ENCODE measurements around the gene DAB1.

Gene DAB1

GRCh38 chr1:56967355-56967754 lies 456.5 kb downstream of the DAB1 start:
- DNase-seq, result no peak

GRCh38 chr1:56966698-56966999 lies 457.2 kb downstream of the DAB1 start:
- no peak for DNase-seq

- no peak for DNase-seq
Observed at GRCh38 chr1:56965916-56966697, 457.8 kb downstream of the DAB1 start, which contains the start of gene C8B. C8B (minus strand) TSS chr1:56966015; CDS start chr1:56965948, 67 bp downstream.

GRCh38 chr1:56965191-56965590 lies 458.7 kb downstream of the DAB1 start:
- DNase-seq, result no peak

GRCh38 chr1:56964349-56965017 lies 459.4 kb downstream of the DAB1 start:
- no peak for DNase-seq

GRCh38 chr1:56963667-56964066 lies 460.2 kb downstream of the DAB1 start:
- no peak for DNase-seq

- DNase-seq, result no peak
Observed at GRCh38 chr1:56961426-56961825, 462.4 kb downstream of the DAB1 start.

GRCh38 chr1:56958526-56958925 lies 465.3 kb downstream of the DAB1 start:
- no peak for DNase-seq

GRCh38 chr1:56957931-56958330 lies 465.9 kb downstream of the DAB1 start:
- DNase-seq, result no peak

- DNase-seq, result no peak
Observed at GRCh38 chr1:56954664-56955063, 469.2 kb downstream of the DAB1 start.

- DNase-seq, result no peak
Observed at GRCh38 chr1:56953386-56953785, 470.5 kb downstream of the DAB1 start.

- DNase-seq, result no peak
Observed at GRCh38 chr1:56952501-56952900, 471.4 kb downstream of the DAB1 start.

- no peak for DNase-seq
Observed at GRCh38 chr1:56948403-56949023, 475.3 kb downstream of the DAB1 start.

All from SHP77 treated with DMSO at 0.1 percent for 48 hours (cell line).